Measurements from ENCODE around the gene BLID. TPM values are rescaled to one million over a fixed set of nuclear protein-coding genes. Genes with fewer than 3 reads are reported as not detected.

Gene BLID
- total RNA-seq, 2 donors from 2014 or later: 3.3 TPM; not detected in 1

DNA sequence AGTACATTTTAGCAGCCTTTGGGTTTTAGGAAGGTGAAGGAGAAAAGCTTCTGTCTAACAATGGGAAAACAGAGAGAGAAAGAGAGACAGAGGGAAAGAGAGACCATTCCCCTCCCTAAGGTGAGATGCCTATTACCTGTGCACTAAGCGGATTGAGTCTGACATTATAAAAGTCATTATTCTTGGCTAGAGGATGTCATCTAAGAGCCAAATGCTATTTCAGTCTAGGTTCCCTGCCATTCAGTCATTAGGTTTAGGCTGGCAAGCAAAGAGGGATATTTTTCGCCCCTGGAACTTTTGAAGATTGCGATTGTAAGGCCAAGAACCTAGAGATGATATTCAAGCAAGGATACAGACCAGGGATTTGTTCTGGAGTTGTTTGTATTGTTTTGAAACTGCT, 7.2 kb downstream of the BLID start:
- TF ChIP-seq, protein P1, sequence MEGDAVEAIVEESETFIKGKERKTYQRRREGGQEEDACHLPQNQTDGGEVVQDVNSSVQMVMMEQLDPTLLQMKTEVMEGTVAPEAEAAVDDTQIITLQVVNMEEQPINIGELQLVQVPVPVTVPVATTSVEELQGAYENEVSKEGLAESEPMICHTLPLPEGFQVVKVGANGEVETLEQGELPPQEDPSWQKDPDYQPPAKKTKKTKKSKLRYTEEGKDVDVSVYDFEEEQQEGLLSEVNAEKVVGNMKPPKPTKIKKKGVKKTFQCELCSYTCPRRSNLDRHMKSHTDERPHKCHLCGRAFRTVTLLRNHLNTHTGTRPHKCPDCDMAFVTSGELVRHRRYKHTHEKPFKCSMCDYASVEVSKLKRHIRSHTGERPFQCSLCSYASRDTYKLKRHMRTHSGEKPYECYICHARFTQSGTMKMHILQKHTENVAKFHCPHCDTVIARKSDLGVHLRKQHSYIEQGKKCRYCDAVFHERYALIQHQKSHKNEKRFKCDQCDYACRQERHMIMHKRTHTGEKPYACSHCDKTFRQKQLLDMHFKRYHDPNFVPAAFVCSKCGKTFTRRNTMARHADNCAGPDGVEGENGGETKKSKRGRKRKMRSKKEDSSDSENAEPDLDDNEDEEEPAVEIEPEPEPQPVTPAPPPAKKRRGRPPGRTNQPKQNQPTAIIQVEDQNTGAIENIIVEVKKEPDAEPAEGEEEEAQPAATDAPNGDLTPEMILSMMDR (IDR thresholded peaks at IDR 0.05): no peak
- TF ChIP-seq POLR2A (IDR thresholded peaks at IDR 0.05) (no peak), POLR2AphosphoS5 (IDR thresholded peaks at IDR 0.05) (no peak)
- Histone ChIP-seq H3K27me3 (replicated peaks; ENCODE audit: insufficient read depth) (no peaks in the 10 kb centered on the region), H3K4me1 (replicated peaks) (no peaks in the 10 kb centered on the region), H3K4me3 (no peak overlapping the region), H3K27ac (no peak overlapping the region), H3K9me3 (no peaks in the 10 kb centered on the region), H3K36me3 (no peaks in the 10 kb centered on the region)
- intact Hi-C loops (cut with DNase I): loop anchor here (10.0 kb wide), 1 partner anchor 396 kb away; no protein-coding TSS in a partner anchor
- WGBS: 93% methylated on average over 3 of the region's 3 CpGs
- DNase-seq (ENCODE audit: low spot score): no peak

DNA sequence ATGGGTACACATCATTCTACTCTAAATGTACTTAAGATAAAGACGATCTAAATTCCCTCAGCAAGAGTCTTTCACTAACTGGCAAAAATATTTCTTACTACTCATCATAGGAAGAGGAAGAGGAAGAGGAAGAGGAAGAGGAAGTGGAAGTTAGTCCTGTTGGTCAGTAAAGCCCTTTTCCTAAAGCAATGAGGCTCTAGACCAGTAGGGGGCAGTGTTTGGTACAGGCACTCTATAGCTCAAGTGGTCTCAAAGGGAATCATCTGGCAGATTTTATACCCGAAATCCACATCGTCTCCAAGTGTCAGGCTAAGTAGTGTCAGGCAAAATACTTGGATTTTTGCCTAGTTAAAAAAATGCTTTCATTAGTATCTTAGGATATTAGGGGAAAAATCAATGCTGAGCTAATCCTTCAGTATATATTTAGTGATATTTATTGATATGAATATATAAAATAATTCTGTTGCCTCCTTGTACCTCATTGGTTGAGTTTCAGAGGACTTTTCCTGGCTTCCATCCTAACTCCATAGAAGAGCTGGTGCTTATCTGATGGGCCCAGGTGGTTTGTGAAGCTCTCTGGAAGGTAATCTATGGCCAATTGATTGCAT, 7.7 kb downstream of the BLID start:
- no peak for DNase-seq (ENCODE audit: low spot score)
- H3K4me1 ChIP-seq (replicated peaks): no peaks in the 10 kb centered on the region
- H3K27ac ChIP-seq: no peak overlapping the region

DNA sequence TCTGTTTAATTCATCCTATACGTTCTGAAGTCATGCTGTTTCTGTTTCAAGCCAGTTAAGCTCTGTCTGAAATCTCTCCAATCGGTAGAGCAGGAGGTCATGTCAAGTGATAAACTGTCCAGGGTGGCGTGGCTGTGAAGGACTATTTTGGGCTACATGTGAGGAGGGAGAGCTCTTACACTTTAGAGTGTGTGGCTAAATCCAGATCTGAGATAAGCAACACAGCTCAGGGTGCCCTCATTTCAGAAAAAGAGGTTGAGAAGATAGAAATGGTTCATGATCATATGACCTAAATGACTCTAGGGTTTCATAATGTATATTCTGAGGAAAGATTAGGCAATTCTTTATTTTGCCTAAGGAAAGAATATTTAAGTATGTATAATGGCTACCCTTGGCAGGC, 8.4 kb downstream of the BLID start:
- H3K9me3 ChIP-seq: no peaks in the 10 kb centered on the region
- H3K27ac ChIP-seq: no peak overlapping the region
- H3K4me3 ChIP-seq: no peak overlapping the region
- no peak for DNase-seq (ENCODE audit: low spot score)
- H3K4me1 ChIP-seq (replicated peaks): no peaks in the 10 kb centered on the region
- no peaks in the 10 kb centered on the region for H3K36me3 ChIP-seq
- TF ChIP-seq, protein P1 (IDR thresholded peaks at IDR 0.05): no peak
- TF ChIP-seq POLR2AphosphoS5 (IDR thresholded peaks at IDR 0.05) (no peak), POLR2A (IDR thresholded peaks at IDR 0.05) (no peak)
- H3K27me3 ChIP-seq (replicated peaks; ENCODE audit: insufficient read depth): no peaks in the 10 kb centered on the region
- intact Hi-C loops (cut with DNase I): loop anchor here (10.0 kb wide), 1 partner anchor 397 kb away; no protein-coding TSS in a partner anchor
- WGBS: 65% methylated on average over 3 of the region's 3 CpGs

More for the DNA sequence above, 7.7 kb downstream of the BLID start:
- Histone ChIP-seq H3K9me3 (no peaks in the 10 kb centered on the region), H3K36me3 (no peaks in the 10 kb centered on the region), H3K4me3 (no peak overlapping the region), H3K27me3 (replicated peaks; ENCODE audit: insufficient read depth) (no peaks in the 10 kb centered on the region)
- 59% methylated on average over 3 of the region's 3 CpGs for WGBS
- no peak for TF ChIP-seq POLR2AphosphoS5 (IDR thresholded peaks at IDR 0.05)
- TF ChIP-seq, protein P1 (IDR thresholded peaks at IDR 0.05): peak in 3 of 4 experiments; percentile 26 to 51 (median 34)
- intact Hi-C loops (cut with DNase I): loop anchor here (10.0 kb wide), 1 partner anchor 397 kb away; no protein-coding TSS in a partner anchor

DNA sequence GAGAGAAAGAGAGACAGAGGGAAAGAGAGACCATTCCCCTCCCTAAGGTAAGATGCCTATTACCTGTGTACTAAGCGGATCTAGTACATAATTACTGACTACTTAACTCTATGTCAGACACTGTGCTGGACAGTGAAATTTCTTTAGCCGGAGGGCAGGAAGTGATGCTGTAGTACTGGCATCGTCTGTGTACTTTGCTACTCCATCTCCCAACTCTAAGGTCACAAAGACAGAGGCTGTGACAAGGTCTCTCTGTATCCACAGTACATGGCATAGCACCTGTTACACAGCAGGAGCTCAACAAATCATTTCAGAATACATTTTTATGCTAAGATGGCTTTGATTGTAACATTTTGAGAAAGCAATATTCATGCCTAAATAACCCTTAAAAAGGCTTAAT, 9.0 kb downstream of the BLID start:
- TF ChIP-seq POLR2A (IDR thresholded peaks at IDR 0.05) (no peak), POLR2AphosphoS5 (IDR thresholded peaks at IDR 0.05) (no peak)
- TF ChIP-seq, protein P1 (IDR thresholded peaks at IDR 0.05): no peak
- no peaks in the 10 kb centered on the region for H3K36me3 ChIP-seq
- H3K4me1 ChIP-seq (replicated peaks): no peaks in the 10 kb centered on the region
- H3K27ac ChIP-seq: no peak overlapping the region
- 98% methylated on average over 3 of the region's 3 CpGs for WGBS
- no peak for DNase-seq (ENCODE audit: low spot score)
- H3K9me3 ChIP-seq: no peaks in the 10 kb centered on the region
- no peak overlapping the region for H3K4me3 ChIP-seq
- intact Hi-C loops (cut with DNase I): loop anchor here (10.0 kb wide), 1 partner anchor 398 kb away; no protein-coding TSS in a partner anchor
- no peaks in the 10 kb centered on the region for H3K27me3 ChIP-seq (replicated peaks; ENCODE audit: insufficient read depth)

Measured in prostate gland (tissue), 2 donors.